Measurements from ENCODE around the gene KIF1B. TPM values are rescaled to one million over a fixed set of nuclear protein-coding genes. Genes with fewer than 3 reads are reported as not detected.

The KIF1B gene
- total and polyA plus RNA-seq, 2 experiments from 2014 or later, result 21.5 to 68.4 TPM

DNA sequence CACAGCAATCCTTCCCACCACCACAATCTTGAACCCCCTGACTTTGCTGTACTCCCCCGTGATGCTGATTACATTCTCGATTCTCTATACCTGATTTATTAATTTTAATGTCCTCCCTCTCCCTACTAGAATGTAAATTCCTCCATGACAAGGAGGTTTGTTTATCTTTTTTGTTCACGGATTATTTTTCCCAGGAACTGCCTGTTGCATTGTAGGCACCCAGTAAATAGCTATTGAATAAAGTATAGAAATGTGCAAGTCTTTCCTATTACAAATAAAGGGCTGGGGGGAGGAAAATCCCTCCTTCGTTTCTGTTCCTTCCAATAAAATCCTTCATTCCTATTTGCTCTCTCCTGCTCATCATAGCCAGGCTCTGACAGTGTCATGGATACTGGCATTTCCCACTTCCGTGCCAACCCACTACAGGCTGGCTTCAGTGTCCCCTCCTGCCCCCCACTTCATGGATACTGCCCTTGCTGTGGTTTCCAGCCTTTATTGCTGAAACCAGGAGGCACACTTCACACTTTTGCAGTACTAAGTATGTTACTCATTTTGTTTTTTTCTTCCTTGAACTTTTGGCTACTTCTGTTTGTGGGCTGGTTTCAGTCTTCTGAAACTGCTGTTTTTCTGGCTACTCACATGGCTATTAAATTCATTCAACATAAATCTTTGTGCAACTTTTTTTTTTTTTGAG, 7.5 kb downstream of the KIF1B start (continued):
- TF ChIP-seq EZH2phosphoT487 (IDR thresholded peaks at IDR 0.05; ENCODE audit: unreplicated experiment), result no peak
- TF ChIP-seq, protein P1, sequence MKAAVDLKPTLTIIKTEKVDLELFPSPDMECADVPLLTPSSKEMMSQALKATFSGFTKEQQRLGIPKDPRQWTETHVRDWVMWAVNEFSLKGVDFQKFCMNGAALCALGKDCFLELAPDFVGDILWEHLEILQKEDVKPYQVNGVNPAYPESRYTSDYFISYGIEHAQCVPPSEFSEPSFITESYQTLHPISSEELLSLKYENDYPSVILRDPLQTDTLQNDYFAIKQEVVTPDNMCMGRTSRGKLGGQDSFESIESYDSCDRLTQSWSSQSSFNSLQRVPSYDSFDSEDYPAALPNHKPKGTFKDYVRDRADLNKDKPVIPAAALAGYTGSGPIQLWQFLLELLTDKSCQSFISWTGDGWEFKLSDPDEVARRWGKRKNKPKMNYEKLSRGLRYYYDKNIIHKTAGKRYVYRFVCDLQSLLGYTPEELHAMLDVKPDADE (IDR thresholded peaks at IDR 0.05), result no peak
- TF ChIP-seq JUNB (IDR thresholded peaks at IDR 0.05; ENCODE audit: unreplicated experiment), result no peak
- TF ChIP-seq NANOG (IDR thresholded peaks at IDR 0.05; ENCODE audit: borderline replicate concordance), result no peak
- TF ChIP-seq, protein P2, sequence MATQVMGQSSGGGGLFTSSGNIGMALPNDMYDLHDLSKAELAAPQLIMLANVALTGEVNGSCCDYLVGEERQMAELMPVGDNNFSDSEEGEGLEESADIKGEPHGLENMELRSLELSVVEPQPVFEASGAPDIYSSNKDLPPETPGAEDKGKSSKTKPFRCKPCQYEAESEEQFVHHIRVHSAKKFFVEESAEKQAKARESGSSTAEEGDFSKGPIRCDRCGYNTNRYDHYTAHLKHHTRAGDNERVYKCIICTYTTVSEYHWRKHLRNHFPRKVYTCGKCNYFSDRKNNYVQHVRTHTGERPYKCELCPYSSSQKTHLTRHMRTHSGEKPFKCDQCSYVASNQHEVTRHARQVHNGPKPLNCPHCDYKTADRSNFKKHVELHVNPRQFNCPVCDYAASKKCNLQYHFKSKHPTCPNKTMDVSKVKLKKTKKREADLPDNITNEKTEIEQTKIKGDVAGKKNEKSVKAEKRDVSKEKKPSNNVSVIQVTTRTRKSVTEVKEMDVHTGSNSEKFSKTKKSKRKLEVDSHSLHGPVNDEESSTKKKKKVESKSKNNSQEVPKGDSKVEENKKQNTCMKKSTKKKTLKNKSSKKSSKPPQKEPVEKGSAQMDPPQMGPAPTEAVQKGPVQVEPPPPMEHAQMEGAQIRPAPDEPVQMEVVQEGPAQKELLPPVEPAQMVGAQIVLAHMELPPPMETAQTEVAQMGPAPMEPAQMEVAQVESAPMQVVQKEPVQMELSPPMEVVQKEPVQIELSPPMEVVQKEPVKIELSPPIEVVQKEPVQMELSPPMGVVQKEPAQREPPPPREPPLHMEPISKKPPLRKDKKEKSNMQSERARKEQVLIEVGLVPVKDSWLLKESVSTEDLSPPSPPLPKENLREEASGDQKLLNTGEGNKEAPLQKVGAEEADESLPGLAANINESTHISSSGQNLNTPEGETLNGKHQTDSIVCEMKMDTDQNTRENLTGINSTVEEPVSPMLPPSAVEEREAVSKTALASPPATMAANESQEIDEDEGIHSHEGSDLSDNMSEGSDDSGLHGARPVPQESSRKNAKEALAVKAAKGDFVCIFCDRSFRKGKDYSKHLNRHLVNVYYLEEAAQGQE (IDR thresholded peaks at IDR 0.05; ENCODE audit: unreplicated experiment), result no peak

DNA sequence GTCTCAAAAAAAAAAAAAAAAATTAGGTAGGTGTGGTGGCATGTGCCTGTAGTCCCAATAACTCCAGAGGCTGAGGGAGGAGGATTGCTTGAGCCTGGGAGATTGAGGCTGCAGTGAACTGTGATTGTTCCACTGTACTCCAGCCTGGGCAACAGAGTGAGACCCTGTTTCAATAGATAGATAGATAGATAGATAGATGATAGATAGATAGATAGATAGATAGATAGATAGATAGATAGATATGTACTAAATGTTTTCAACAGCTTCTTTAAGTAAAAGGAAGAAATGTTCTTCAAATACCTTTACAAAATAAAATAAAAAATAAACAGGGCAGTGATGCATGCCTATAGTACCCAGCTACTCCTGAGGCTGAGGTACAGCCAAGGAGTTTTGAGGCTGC, 9.8 kb downstream of the KIF1B start:
- Mint-ChIP-seq H3K36me3 (ENCODE audit: low read depth) (peaks cover 21% of the 10 kb centered on the region), H3K4me3 (no peak overlapping the region), H3K9me3 (peaks cover 20% of the 10 kb centered on the region), H3K27me3 (ENCODE audit: insufficient read depth, low read depth, poor library complexity) (no peaks in the 10 kb centered on the region), H3K4me1 (peaks cover 14% of the 10 kb centered on the region), H3K27ac (no peak overlapping the region)
- Histone ChIP-seq H3K27me3 (ENCODE audit: insufficient read depth) (no peaks in the 10 kb centered on the region), H3K27ac (ENCODE audit: low read depth) (no peak overlapping the region), H3K4me3 (no peak overlapping the region), H3K4me2 (no peak overlapping the region), H3F3A (replicated peaks; ENCODE audit: low read depth) (no peaks in the 10 kb centered on the region), H4K20me1 (replicated peaks; ENCODE audit: insufficient read depth) (peaks cover 65% of the 10 kb centered on the region), H3K36me3 (ENCODE audit: insufficient read depth) (no peaks in the 10 kb centered on the region), H3K4me1 (ENCODE audit: insufficient read depth) (peaks cover 1% of the 10 kb centered on the region; the same call in 1 of the 2 replicates), H2AFZ (no peak overlapping the region), H3K79me2 (replicated peaks; ENCODE audit: insufficient read depth) (peaks cover 100% of the 10 kb centered on the region), H3K9me2 (ENCODE audit: insufficient read depth) (no peaks in the 10 kb centered on the region)
- DNase-seq (ENCODE audit: low spot score), result no peak
- no peak for ATAC-seq
- TF ChIP-seq STAT1 (IDR thresholded peaks at IDR 0.05; ENCODE audit: unreplicated experiment) (no peak), EZH2phosphoT487 (IDR thresholded peaks at IDR 0.05; ENCODE audit: unreplicated experiment) (no peak), EZH2 (IDR thresholded peaks at IDR 0.05; ENCODE audit: low read depth, unreplicated experiment) (no peak), ZNF114 (CRISPR knock-in tag; IDR thresholded peaks at IDR 0.05) (no peak), ZNF462 (CRISPR knock-in tag; IDR thresholded peaks at IDR 0.05) (no peak), JUNB (IDR thresholded peaks at IDR 0.05; ENCODE audit: unreplicated experiment) (no peak)
- TF ChIP-seq, protein P3, sequence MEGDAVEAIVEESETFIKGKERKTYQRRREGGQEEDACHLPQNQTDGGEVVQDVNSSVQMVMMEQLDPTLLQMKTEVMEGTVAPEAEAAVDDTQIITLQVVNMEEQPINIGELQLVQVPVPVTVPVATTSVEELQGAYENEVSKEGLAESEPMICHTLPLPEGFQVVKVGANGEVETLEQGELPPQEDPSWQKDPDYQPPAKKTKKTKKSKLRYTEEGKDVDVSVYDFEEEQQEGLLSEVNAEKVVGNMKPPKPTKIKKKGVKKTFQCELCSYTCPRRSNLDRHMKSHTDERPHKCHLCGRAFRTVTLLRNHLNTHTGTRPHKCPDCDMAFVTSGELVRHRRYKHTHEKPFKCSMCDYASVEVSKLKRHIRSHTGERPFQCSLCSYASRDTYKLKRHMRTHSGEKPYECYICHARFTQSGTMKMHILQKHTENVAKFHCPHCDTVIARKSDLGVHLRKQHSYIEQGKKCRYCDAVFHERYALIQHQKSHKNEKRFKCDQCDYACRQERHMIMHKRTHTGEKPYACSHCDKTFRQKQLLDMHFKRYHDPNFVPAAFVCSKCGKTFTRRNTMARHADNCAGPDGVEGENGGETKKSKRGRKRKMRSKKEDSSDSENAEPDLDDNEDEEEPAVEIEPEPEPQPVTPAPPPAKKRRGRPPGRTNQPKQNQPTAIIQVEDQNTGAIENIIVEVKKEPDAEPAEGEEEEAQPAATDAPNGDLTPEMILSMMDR (conservative IDR thresholded peaks at IDR 0.05; ENCODE audit: low read depth in 2 of 2), result no peak
- TF ChIP-seq, protein P1 (IDR thresholded peaks at IDR 0.05), result no peak
